Coronary artery (tissue), 2 donors: Measurements from ENCODE around the gene FZD10.

ENCODE experiments used
- DNase-seq: peaks from one replicate; pipeline ENCODE4 v3.0.0-alpha.2; 2017; ENCODE audit warnings: low spot score
- H3K27ac ChIP-seq, 2 donors: fragments of 200-600 bp; sonication (generic); one replicate each; pipeline ENCODE4 v1.5.1; 2016 to 2019
- H3K4me3 ChIP-seq: fragments of 200-600 bp; sonication (generic); 2 replicates; pipeline ENCODE4 v1.5.1; 2016; ENCODE audit warnings: mild to moderate bottlenecking, moderate library complexity
- TF ChIP-seq, protein P1 (sequence below): fragments of 200-600 bp; sonication (generic); IDR thresholded peaks from one replicate; pipeline ENCODE4 v1.5.1; 2019; ENCODE audit warnings: antibody characterized with exemption

Gene FZD10

GRCh38 chr12:130162267-130162666 is at the start of gene FZD10:
TSS of gene FZD10 (plus strand) at chr12:130162464. CDS start at chr12:130162943, 479 bp downstream.
- Histone ChIP-seq H3K27ac (no peak within 1 kb of the TSS), H3K4me3 (peak within 1 kb of the TSS; percentile 69)
- no peak for DNase-seq
- TF ChIP-seq, protein P1, sequence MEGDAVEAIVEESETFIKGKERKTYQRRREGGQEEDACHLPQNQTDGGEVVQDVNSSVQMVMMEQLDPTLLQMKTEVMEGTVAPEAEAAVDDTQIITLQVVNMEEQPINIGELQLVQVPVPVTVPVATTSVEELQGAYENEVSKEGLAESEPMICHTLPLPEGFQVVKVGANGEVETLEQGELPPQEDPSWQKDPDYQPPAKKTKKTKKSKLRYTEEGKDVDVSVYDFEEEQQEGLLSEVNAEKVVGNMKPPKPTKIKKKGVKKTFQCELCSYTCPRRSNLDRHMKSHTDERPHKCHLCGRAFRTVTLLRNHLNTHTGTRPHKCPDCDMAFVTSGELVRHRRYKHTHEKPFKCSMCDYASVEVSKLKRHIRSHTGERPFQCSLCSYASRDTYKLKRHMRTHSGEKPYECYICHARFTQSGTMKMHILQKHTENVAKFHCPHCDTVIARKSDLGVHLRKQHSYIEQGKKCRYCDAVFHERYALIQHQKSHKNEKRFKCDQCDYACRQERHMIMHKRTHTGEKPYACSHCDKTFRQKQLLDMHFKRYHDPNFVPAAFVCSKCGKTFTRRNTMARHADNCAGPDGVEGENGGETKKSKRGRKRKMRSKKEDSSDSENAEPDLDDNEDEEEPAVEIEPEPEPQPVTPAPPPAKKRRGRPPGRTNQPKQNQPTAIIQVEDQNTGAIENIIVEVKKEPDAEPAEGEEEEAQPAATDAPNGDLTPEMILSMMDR, result no peak

GRCh38 chr12:130114952-130115351 is 47.3 kb upstream of the FZD10 start:
- no peak for DNase-seq
- TF ChIP-seq, protein P1, result no peak
- no peak overlapping the region for H3K27ac ChIP-seq
- no peak overlapping the region for H3K4me3 ChIP-seq

- DNase-seq, result no peak
- H3K4me3 ChIP-seq, result no peak overlapping the region
- TF ChIP-seq, protein P1, result no peak
These were observed 46.6 kb upstream of the FZD10 start for GRCh38 chr12:130115646-130116045.

DNA sequence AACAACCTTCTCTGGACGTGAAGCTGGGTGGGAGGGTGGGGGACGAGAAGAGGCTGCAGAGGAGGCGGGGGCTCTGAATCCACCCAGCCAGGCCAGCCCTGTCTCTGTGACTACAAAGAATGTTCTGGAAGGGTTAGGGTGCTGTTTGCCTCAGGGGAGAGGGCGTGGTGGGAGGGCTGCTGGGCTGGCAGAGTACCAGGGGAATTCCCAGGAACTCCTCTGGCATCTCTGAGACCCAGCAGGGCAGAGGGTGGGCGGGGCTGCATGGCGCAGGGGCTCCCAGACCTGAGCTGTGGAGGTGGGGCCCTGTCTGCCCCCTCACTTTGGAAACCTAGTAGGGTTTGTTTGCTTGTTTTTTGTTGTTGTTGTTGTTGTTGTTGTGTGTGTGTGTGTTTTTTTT is 45.5 kb upstream of the FZD10 start:
- no peak for DNase-seq

More at GRCh38 chr12:130115646-130116045, 46.6 kb upstream of the FZD10 start:
- H3K27ac ChIP-seq, result no peak overlapping the region

GRCh38 chr12:130117233-130117632 is 45.0 kb upstream of the FZD10 start:
- TF ChIP-seq, protein P1, result no peak
- Histone ChIP-seq H3K27ac (no peak overlapping the region), H3K4me3 (no peak overlapping the region)
- no peak for DNase-seq

More for the DNA sequence above, 45.5 kb upstream of the FZD10 start:
- no peak overlapping the region for H3K27ac ChIP-seq
- no peak overlapping the region for H3K4me3 ChIP-seq
- TF ChIP-seq, protein P1, result no peak

- DNase-seq, result no peak
- TF ChIP-seq, protein P1, result no peak
- no peak overlapping the region for H3K27ac ChIP-seq
- H3K4me3 ChIP-seq, result no peak overlapping the region
These were observed 44.6 kb upstream of the FZD10 start for GRCh38 chr12:130117701-130118100.

GRCh38 chr12:130118181-130118580 is 44.1 kb upstream of the FZD10 start:
- no peak for DNase-seq
- no peak overlapping the region for H3K4me3 ChIP-seq
- TF ChIP-seq, protein P1, result no peak
- no peak overlapping the region for H3K27ac ChIP-seq
